Ovary (tissue), 3 donors: ENCODE results near the gene FAM98B.

Source experiments
- CTCF ChIP-seq, 3 donors: fragments of 450-650 bp in 2 of 3; fragments of 200-600 bp in 1 of 3; IDR thresholded peaks; one replicate each; pipeline versions ENCODE4 v1.5.1 to v1.8.0; 2016 to 2022; ENCODE audit warnings: antibody characterized with exemption in 3 of 3, mild to moderate bottlenecking in 1 of 3
- EP300 ChIP-seq: sonication (generic); formaldehyde crosslinking; IDR thresholded peaks from one replicate; pipeline ENCODE4 v1.6.1; 2017; ENCODE audit warnings: antibody characterized with exemption
- POLR2A ChIP-seq: fragments of 450-650 bp; IDR thresholded peaks from one replicate; pipeline ENCODE4 v1.6.1; 2017; ENCODE audit warnings: antibody characterized with exemption, mild to moderate bottlenecking, moderate library complexity
- donor health status: DM: no; HTN: no; CAD: no.

- TF ChIP-seq CTCF (IDR thresholded peaks at IDR 0.05) (no peak), POLR2A (no peak), EP300 (no peak)
These were observed 33.5 kb downstream of the FAM98B start for GRCh38 chr15:38487378-38487777.
